OCI-LY1 (cell line): Measurements from ENCODE around the gene BOLL.

Experiments used
- H2AFZ ChIP-seq: fragments of 200-600 bp; sonication (generic), shearing (Covaris generic); 2 replicates; pipeline ENCODE4 v1.6.0; 2014; ENCODE audit warnings: antibody characterized with exemption, mild to moderate bottlenecking, low read length
- H3F3A ChIP-seq: fragments of 200-600 bp; sonication (generic), shearing (Covaris generic); 2 replicates; pipeline ENCODE4 v1.6.0; 2014; ENCODE audit warnings: mild to moderate bottlenecking, antibody characterized with exemption, low read length, moderate library complexity; ENCODE audit not compliant: insufficient read depth
- H3K27ac ChIP-seq: fragments of 200-600 bp; sonication (generic); 2 replicates; pipeline ENCODE4 v1.5.1; 2014; ENCODE audit warnings: low read length, mixed run types, mild to moderate bottlenecking, low read depth; ENCODE audit not compliant: poor library complexity, severe bottlenecking
- H3K27me3 ChIP-seq: fragments of 200-600 bp; sonication (generic); 2 replicates; pipeline ENCODE4 v1.6.0; 2014; ENCODE audit warnings: antibody characterized with exemption, mild to moderate bottlenecking, low read length, moderate library complexity; ENCODE audit not compliant: insufficient read depth
- H3K36me3 ChIP-seq: fragments of 200-600 bp; sonication (generic); 2 replicates; pipeline ENCODE4 v1.6.1; 2014; ENCODE audit warnings: mild to moderate bottlenecking, antibody characterized with exemption, low read length, moderate library complexity, mixed read lengths; ENCODE audit not compliant: insufficient read depth
- H3K4me1 ChIP-seq: fragments of 200-600 bp; sonication (generic); 2 replicates; pipeline ENCODE4 v1.5.1; 2014; ENCODE audit warnings: mild to moderate bottlenecking, low read length, moderate library complexity; ENCODE audit not compliant: insufficient read depth, severe bottlenecking
- H3K4me2 ChIP-seq: fragments of 200-600 bp; sonication (generic), shearing (Covaris generic); 2 replicates; pipeline ENCODE4 v1.6.1; 2014; ENCODE audit warnings: low read length
- H3K4me3 ChIP-seq: fragments of 200-600 bp; sonication (generic); 2 replicates; pipeline ENCODE4 v1.5.1; 2014; ENCODE audit warnings: low read length, low read depth, mild to moderate bottlenecking, mixed read lengths; ENCODE audit not compliant: poor library complexity, severe bottlenecking
- H3K79me2 ChIP-seq: fragments of 200-600 bp; shearing (Covaris generic); 2 replicates; pipeline ENCODE4 v1.6.1; 2016; ENCODE audit warnings: mixed run types, low read length, mixed read lengths; ENCODE audit not compliant: insufficient read depth
- H3K9ac ChIP-seq: fragments of 200-600 bp; sonication (generic), shearing (Covaris generic); 2 replicates; pipeline ENCODE4 v1.6.1; 2014; ENCODE audit warnings: mild to moderate bottlenecking, low read length, mixed read lengths
- H3K9me2 ChIP-seq: fragments of 200-600 bp; sonication (generic), shearing (Covaris generic); 2 replicates; pipeline ENCODE4 v1.6.1; 2014; ENCODE audit warnings: low read depth, mild to moderate bottlenecking, low read length, mixed read lengths
- H3K9me3 ChIP-seq: fragments of 200-600 bp; shearing (Covaris generic); 2 replicates; pipeline ENCODE4 v1.6.1; 2014; ENCODE audit warnings: low read length, mixed read lengths
- H4K20me1 ChIP-seq: fragments of 200-600 bp; sonication (generic), shearing (Covaris generic); 2 replicates; pipeline ENCODE4 v1.6.0; 2016; ENCODE audit warnings: mild to moderate bottlenecking, low read length; ENCODE audit not compliant: insufficient read depth
- CTCF ChIP-seq: fragments of 200-600 bp; sonication (generic), shearing (Covaris generic); IDR thresholded peaks from 2 replicates; pipeline ENCODE4 v1.5.1; 2017; ENCODE audit warnings: mild to moderate bottlenecking, antibody characterized with exemption, low read length, moderate library complexity, mixed read lengths
- EZH2 ChIP-seq: fragments of 200-600 bp; sonication (generic), shearing (Covaris generic); IDR thresholded peaks from 2 replicates; pipeline ENCODE4 v1.8.0; 2017; ENCODE audit warnings: borderline replicate concordance, mixed run types, mild to moderate bottlenecking, antibody characterized with exemption, low read length, moderate library complexity, mixed read lengths

BOLL gene

GRCh38 chr2:197801033-197801432, 15.9 kb upstream of the BOLL start:
- H3K27me3 ChIP-seq = no peaks in the 10 kb centered on the region
- no peaks in the 10 kb centered on the region for H3K9me3 ChIP-seq
- H3K9me2 ChIP-seq = no peaks in the 10 kb centered on the region
- H4K20me1 ChIP-seq = no peaks in the 10 kb centered on the region
- H3K27ac ChIP-seq = no peak overlapping the region
- no peaks in the 10 kb centered on the region for H3F3A ChIP-seq
- no peaks in the 10 kb centered on the region for H3K79me2 ChIP-seq
- H3K4me3 ChIP-seq = no peak overlapping the region
- H3K9ac ChIP-seq = no peak overlapping the region
- no peak overlapping the region for H3K4me2 ChIP-seq
- H3K36me3 ChIP-seq = no peaks in the 10 kb centered on the region
- no peak for TF ChIP-seq EZH2
- peaks cover 6% of the 10 kb centered on the region for H3K4me1 ChIP-seq
- no peak overlapping the region for H2AFZ ChIP-seq

GRCh38 chr2:197800091-197800490, 15.0 kb upstream of the BOLL start:
- Histone ChIP-seq H3K27ac (no peak overlapping the region), H3K9me3 (no peaks in the 10 kb centered on the region), H3F3A (no peaks in the 10 kb centered on the region), H3K4me3 (no peak overlapping the region), H3K27me3 (no peaks in the 10 kb centered on the region), H3K4me2 (no peak overlapping the region), H3K4me1 (peaks cover 6% of the 10 kb centered on the region), H3K79me2 (no peaks in the 10 kb centered on the region), H3K9ac (no peak overlapping the region), H3K9me2 (no peaks in the 10 kb centered on the region), H3K36me3 (no peaks in the 10 kb centered on the region), H2AFZ (no peak overlapping the region), H4K20me1 (no peaks in the 10 kb centered on the region)
- TF ChIP-seq EZH2 = no peak
- no peak for TF ChIP-seq CTCF

GRCh38 chr2:197799068-197799467, 13.9 kb upstream of the BOLL start:
- Histone ChIP-seq H3K4me3 (no peak overlapping the region), H2AFZ (no peak overlapping the region), H4K20me1 (no peaks in the 10 kb centered on the region), H3K4me1 (peaks cover 4% of the 10 kb centered on the region), H3K9me3 (no peaks in the 10 kb centered on the region), H3K9me2 (no peaks in the 10 kb centered on the region), H3K4me2 (no peak overlapping the region), H3K9ac (no peak overlapping the region), H3F3A (no peaks in the 10 kb centered on the region), H3K27ac (no peak overlapping the region), H3K79me2 (no peaks in the 10 kb centered on the region), H3K27me3 (no peaks in the 10 kb centered on the region), H3K36me3 (no peaks in the 10 kb centered on the region)
- TF ChIP-seq CTCF = no peak
- TF ChIP-seq EZH2 = no peak

- no peaks in the 10 kb centered on the region for H3K27me3 ChIP-seq
- no peak overlapping the region for H3K27ac ChIP-seq
- H3K4me1 ChIP-seq = no peaks in the 10 kb centered on the region
- no peak overlapping the region for H3K4me2 ChIP-seq
- H3K36me3 ChIP-seq = no peaks in the 10 kb centered on the region
- no peaks in the 10 kb centered on the region for H3K9me2 ChIP-seq
- H4K20me1 ChIP-seq = no peaks in the 10 kb centered on the region
- no peak for TF ChIP-seq EZH2
- TF ChIP-seq CTCF = no peak
- H3K9me3 ChIP-seq = no peaks in the 10 kb centered on the region
- H3K4me3 ChIP-seq = no peak overlapping the region
- H3F3A ChIP-seq = no peaks in the 10 kb centered on the region
- no peak overlapping the region for H2AFZ ChIP-seq
- H3K79me2 ChIP-seq = no peaks in the 10 kb centered on the region
- no peak overlapping the region for H3K9ac ChIP-seq
Measured at GRCh38 chr2:197798187-197798586, 13.1 kb upstream of the BOLL start.
